Amniotic epithelial cell (primary cell): ENCODE results near the gene FBXW8.
A peak's percentile ranks its signal among the peaks of the same experiment; 100 is the strongest.

ENCODE experiments used
- DNase-seq: peaks from one replicate; pipeline ENCODE4 v3.0.0-alpha.2; 2010; ENCODE audit warnings: low read depth

FBXW8 gene

GRCh38 chr12:116924558-116925453 is 14.1 kb downstream of the FBXW8 start:
- peak; percentile 69 for DNase-seq

GRCh38 chr12:116926283-116927243 is 15.8 kb downstream of the FBXW8 start:
- DNase-seq, result no peak

- DNase-seq, result no peak
These were observed 16.6 kb downstream of the FBXW8 start for GRCh38 chr12:116927244-116927940.

GRCh38 chr12:116928504-116928903 is 17.8 kb downstream of the FBXW8 start:
- DNase-seq, result no peak

- DNase-seq, result no peak
These were observed 19.1 kb downstream of the FBXW8 start for GRCh38 chr12:116929885-116930284.

GRCh38 chr12:116931665-116932064 is 20.9 kb downstream of the FBXW8 start:
- no peak for DNase-seq

- DNase-seq, result no peak
These were observed 22.3 kb downstream of the FBXW8 start for GRCh38 chr12:116933091-116933490.

GRCh38 chr12:116933512-116934246 is 22.9 kb downstream of the FBXW8 start:
- no peak for DNase-seq

GRCh38 chr12:116934908-116935705 is 24.4 kb downstream of the FBXW8 start:
- DNase-seq, result no peak

- no peak for DNase-seq
These were observed 26.9 kb downstream of the FBXW8 start for GRCh38 chr12:116937640-116938039.

- DNase-seq, result peak; percentile 16
These were observed 29.0 kb downstream of the FBXW8 start for GRCh38 chr12:116939734-116940133.

- DNase-seq, result no peak
These were observed 30.4 kb downstream of the FBXW8 start for GRCh38 chr12:116941188-116941587.

- DNase-seq, result no peak
These were observed 32.9 kb downstream of the FBXW8 start for GRCh38 chr12:116943419-116944372.

- DNase-seq, result no peak
These were observed 35.3 kb downstream of the FBXW8 start for GRCh38 chr12:116945886-116946550.

GRCh38 chr12:116948298-116948697 is 37.5 kb downstream of the FBXW8 start:
- no peak for DNase-seq

- no peak for DNase-seq
These were observed 40.0 kb downstream of the FBXW8 start for GRCh38 chr12:116950628-116951325.

GRCh38 chr12:116954710-116955381 is 44.1 kb downstream of the FBXW8 start:
- no peak for DNase-seq
